Breast epithelium (tissue), 4 donors: ENCODE data around the gene MANBA. TPM values are rescaled to one million over a fixed set of nuclear protein-coding genes. Genes with fewer than 3 reads are reported as not detected.

ENCODE experiments used
- DNase-seq, 2 donors: peaks; one replicate each; pipeline ENCODE4 v3.0.0-alpha.2; 2019; ENCODE audit warnings: low spot score in 2 of 2
- H3K27ac ChIP-seq, 2 donors: fragments of 200-600 bp; sonication (generic) in 1 of 2; one replicate each; pipeline ENCODE4 v1.5.1; 2016 to 2019; ENCODE audit warnings: mild to moderate bottlenecking in 1 of 2
- H3K27me3 ChIP-seq, 2 donors: fragments of 200-600 bp; sonication (generic) in 1 of 2; one replicate each; pipeline versions ENCODE4 v1.5.1 to v1.6.0; 2017 to 2019; ENCODE audit warnings: control low read depth in 1 of 2, mild to moderate bottlenecking in 1 of 2
- H3K36me3 ChIP-seq: fragments of 200-600 bp; one replicate; pipeline ENCODE4 v1.5.1; 2019
- H3K4me1 ChIP-seq, 2 donors: fragments of 200-600 bp; sonication (generic); one replicate each; pipeline ENCODE4 v1.5.1; 2016 to 2019; ENCODE audit warnings: control low read depth in 1 of 2
- H3K4me3 ChIP-seq, 3 donors: fragments of 200-600 bp; sonication (generic); 1 replicate in 2 of 3; 2 replicates in 1 of 3; pipeline ENCODE4 v1.5.1; 2016 to 2019; ENCODE audit warnings: mild to moderate bottlenecking in 3 of 3, moderate library complexity in 2 of 3
- H3K9me3 ChIP-seq, 2 donors: fragments of 200-600 bp; sonication (generic) in 1 of 2; one replicate each; pipeline ENCODE4 v1.5.1; 2016 to 2019; ENCODE audit warnings: control low read depth in 1 of 2
- POLR2A ChIP-seq: fragments of 450-650 bp; IDR thresholded peaks from one replicate; pipeline ENCODE4 v1.6.1; 2016; ENCODE audit warnings: antibody characterized with exemption, mild to moderate bottlenecking, moderate library complexity
- POLR2AphosphoS5 ChIP-seq, 3 donors: sonication (generic); formaldehyde crosslinking; IDR thresholded peaks; one replicate each; pipeline ENCODE4 v1.6.1; 2017; ENCODE audit warnings: antibody characterized with exemption in 3 of 3
- intact Hi-C: fragments of 100-400 bp; cut with DNase I; formaldehyde crosslinking; loops from one replicate; pipeline ENCODE4 v1.15.1; 2023; ENCODE audit warnings: low total_unique reads
- total RNA-seq, 3 donors: library from RNA; depleted of rRNA; stranded (reverse); fragments of >200 nt; gene quantifications; one replicate each; pipeline ENCODE4 v1.1.0, GENCODE V29; 2016
- TF ChIP-seq, protein P1 (sequence below), 3 donors: fragments of 450-650 bp; IDR thresholded peaks; one replicate each; pipeline ENCODE4 v1.5.1; 2016 to 2017; ENCODE audit warnings: antibody characterized with exemption in 3 of 3, mild to moderate bottlenecking in 3 of 3, moderate library complexity in 3 of 3

MANBA gene
- total RNA-seq, 3 donors from 2014 or later: 47.8 to 56.2 (median 49.8) TPM

GRCh38 chr4:102608190-102608589 is 152.6 kb downstream of the MANBA start:
- no peak overlapping the region for H3K27ac ChIP-seq
- no peaks in the 10 kb centered on the region for H3K36me3 ChIP-seq
- intact Hi-C loops: no loop called here
- no peaks in the 10 kb centered on the region for H3K9me3 ChIP-seq
- H3K27me3 ChIP-seq: no peaks in the 10 kb centered on the region
- H3K4me1 ChIP-seq: no peaks in the 10 kb centered on the region
- TF ChIP-seq, protein P1, sequence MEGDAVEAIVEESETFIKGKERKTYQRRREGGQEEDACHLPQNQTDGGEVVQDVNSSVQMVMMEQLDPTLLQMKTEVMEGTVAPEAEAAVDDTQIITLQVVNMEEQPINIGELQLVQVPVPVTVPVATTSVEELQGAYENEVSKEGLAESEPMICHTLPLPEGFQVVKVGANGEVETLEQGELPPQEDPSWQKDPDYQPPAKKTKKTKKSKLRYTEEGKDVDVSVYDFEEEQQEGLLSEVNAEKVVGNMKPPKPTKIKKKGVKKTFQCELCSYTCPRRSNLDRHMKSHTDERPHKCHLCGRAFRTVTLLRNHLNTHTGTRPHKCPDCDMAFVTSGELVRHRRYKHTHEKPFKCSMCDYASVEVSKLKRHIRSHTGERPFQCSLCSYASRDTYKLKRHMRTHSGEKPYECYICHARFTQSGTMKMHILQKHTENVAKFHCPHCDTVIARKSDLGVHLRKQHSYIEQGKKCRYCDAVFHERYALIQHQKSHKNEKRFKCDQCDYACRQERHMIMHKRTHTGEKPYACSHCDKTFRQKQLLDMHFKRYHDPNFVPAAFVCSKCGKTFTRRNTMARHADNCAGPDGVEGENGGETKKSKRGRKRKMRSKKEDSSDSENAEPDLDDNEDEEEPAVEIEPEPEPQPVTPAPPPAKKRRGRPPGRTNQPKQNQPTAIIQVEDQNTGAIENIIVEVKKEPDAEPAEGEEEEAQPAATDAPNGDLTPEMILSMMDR (IDR thresholded peaks at IDR 0.05): no peak
- TF ChIP-seq POLR2AphosphoS5 (IDR thresholded peaks at IDR 0.05): no peak
- no peak for TF ChIP-seq POLR2A
- DNase-seq: no peak
- H3K4me3 ChIP-seq: no peak overlapping the region

- Histone ChIP-seq H3K36me3 (no peaks in the 10 kb centered on the region), H3K4me3 (no peak overlapping the region), H3K4me1 (no peaks in the 10 kb centered on the region), H3K9me3 (no peaks in the 10 kb centered on the region), H3K27me3 (no peaks in the 10 kb centered on the region), H3K27ac (no peak overlapping the region)
- intact Hi-C loops: no loop called here
- no peak for DNase-seq
- TF ChIP-seq, protein P1 (IDR thresholded peaks at IDR 0.05): no peak
- TF ChIP-seq POLR2AphosphoS5 (IDR thresholded peaks at IDR 0.05): no peak
- no peak for TF ChIP-seq POLR2A
Measured at GRCh38 chr4:102606846-102607450, 153.8 kb downstream of the MANBA start.

- H3K4me1 ChIP-seq: no peaks in the 10 kb centered on the region
- H3K4me3 ChIP-seq: no peak overlapping the region
- intact Hi-C loops: no loop called here
- H3K36me3 ChIP-seq: no peaks in the 10 kb centered on the region
- DNase-seq: no peak
- no peaks in the 10 kb centered on the region for H3K27me3 ChIP-seq
- no peak overlapping the region for H3K27ac ChIP-seq
- no peaks in the 10 kb centered on the region for H3K9me3 ChIP-seq
- TF ChIP-seq POLR2A: no peak
- no peak for TF ChIP-seq POLR2AphosphoS5 (IDR thresholded peaks at IDR 0.05)
- TF ChIP-seq, protein P1 (IDR thresholded peaks at IDR 0.05): no peak
Measured at GRCh38 chr4:102606261-102606660, 154.5 kb downstream of the MANBA start.

- Histone ChIP-seq H3K36me3 (no peaks in the 10 kb centered on the region), H3K9me3 (no peaks in the 10 kb centered on the region), H3K27ac (no peak overlapping the region), H3K4me1 (no peaks in the 10 kb centered on the region), H3K27me3 (no peaks in the 10 kb centered on the region), H3K4me3 (no peak overlapping the region)
- intact Hi-C loops: no loop called here
- no peak for DNase-seq
- no peak for TF ChIP-seq POLR2A
- no peak for TF ChIP-seq POLR2AphosphoS5 (IDR thresholded peaks at IDR 0.05)
- TF ChIP-seq, protein P1 (IDR thresholded peaks at IDR 0.05): no peak
Measured at GRCh38 chr4:102604222-102604940, 156.4 kb downstream of the MANBA start.

GRCh38 chr4:102601586-102602227 is 159.1 kb downstream of the MANBA start:
- no peaks in the 10 kb centered on the region for H3K36me3 ChIP-seq
- H3K27me3 ChIP-seq: no peaks in the 10 kb centered on the region
- TF ChIP-seq POLR2A: no peak
- TF ChIP-seq, protein P1 (IDR thresholded peaks at IDR 0.05): no peak
- TF ChIP-seq POLR2AphosphoS5 (IDR thresholded peaks at IDR 0.05): no peak
- no peak overlapping the region for H3K4me3 ChIP-seq
- no peaks in the 10 kb centered on the region for H3K4me1 ChIP-seq
- H3K27ac ChIP-seq: no peak overlapping the region
- DNase-seq: no peak
- no peaks in the 10 kb centered on the region for H3K9me3 ChIP-seq
- intact Hi-C loops: no loop called here
